ENCODE measurements around the gene GPHN.

Gene GPHN

GRCh38 chr14:66530526-66530925, 22.6 kb downstream of the GPHN start:
- no peak for TF ChIP-seq CTCF (IDR thresholded peaks at IDR 0.05)

GRCh38 chr14:66539034-66539433, 31.1 kb downstream of the GPHN start:
- no peak for TF ChIP-seq CTCF (IDR thresholded peaks at IDR 0.05)

- TF ChIP-seq CTCF (IDR thresholded peaks at IDR 0.05): no peak
Measured at GRCh38 chr14:66540038-66540437, 32.1 kb downstream of the GPHN start.

GRCh38 chr14:66541627-66542026, 33.7 kb downstream of the GPHN start:
- TF ChIP-seq CTCF (IDR thresholded peaks at IDR 0.05): no peak

- TF ChIP-seq CTCF (IDR thresholded peaks at IDR 0.05): no peak
Measured at GRCh38 chr14:66543996-66544395, 36.0 kb downstream of the GPHN start.

- TF ChIP-seq CTCF (IDR thresholded peaks at IDR 0.05): no peak
Measured at GRCh38 chr14:66563731-66564130, 55.8 kb downstream of the GPHN start.

GRCh38 chr14:66568220-66568619, 60.3 kb downstream of the GPHN start:
- TF ChIP-seq CTCF (IDR thresholded peaks at IDR 0.05): no peak

- TF ChIP-seq CTCF (IDR thresholded peaks at IDR 0.05): no peak
Measured at GRCh38 chr14:66572826-66573225, 64.9 kb downstream of the GPHN start.
